GM19023 (cell line): Measurements from ENCODE around the gene F8A2.
"Not testable (repeated sequence)": the region's sequence is repeated elsewhere in the genome, so short reads cannot be mapped to it uniquely, and the experiment has no call there.

Experiments used
- ATAC-seq: cut with Tn5 transposase; IDR thresholded peaks from one replicate; pipeline ENCODE4 v1.9.1; 2021; ENCODE audit warnings: mild to moderate bottlenecking, moderate library complexity; ENCODE audit not compliant: unreplicated experiment

Gene F8A2

GRCh38 chrX:155381843-155382528, at the start of gene F8A2:
Gene F8A2 (plus strand): TSS chrX:155382095. CDS start chrX:155382115, 20 bp downstream.
- peak; percentile 74 for ATAC-seq

- ATAC-seq = no peak
Measured at GRCh38 chrX:155333544-155334100, 48.3 kb upstream of the F8A2 start.

GRCh38 chrX:155334486-155335336, 47.2 kb upstream of the F8A2 start, which contains the start of gene CLIC2:
Gene CLIC2 (minus strand): TSS chrX:155334614. CDS start chrX:155334427, 187 bp downstream.
- peak; percentile 76 for ATAC-seq

- peak; percentile 7 for ATAC-seq
Measured at GRCh38 chrX:155335337-155335712, 46.6 kb upstream of the F8A2 start.

- ATAC-seq = not testable (repeated sequence)
Measured at GRCh38 chrX:155345689-155346088, 36.2 kb upstream of the F8A2 start.

GRCh38 chrX:155349448-155349847, 32.4 kb upstream of the F8A2 start:
- ATAC-seq = not testable (repeated sequence)

- not testable (repeated sequence) for ATAC-seq
Measured at GRCh38 chrX:155363712-155364111, 18.2 kb upstream of the F8A2 start.

- ATAC-seq = peak; percentile 67
Measured at GRCh38 chrX:155373777-155374458, 8.0 kb upstream of the F8A2 start.

- not testable (repeated sequence) for ATAC-seq
Measured at GRCh38 chrX:155379802-155380201, 2.1 kb upstream of the F8A2 start.

- peak; percentile 47 for ATAC-seq
Measured at GRCh38 chrX:155382529-155382967, 653 bp downstream of the F8A2 start.

- ATAC-seq = no peak
Measured at GRCh38 chrX:155389634-155390033, 7.7 kb downstream of the F8A2 start.

GRCh38 chrX:155394747-155395276, 12.9 kb downstream of the F8A2 start:
- ATAC-seq = not testable (repeated sequence)

GRCh38 chrX:155406429-155406828, 24.5 kb downstream of the F8A2 start:
- no peak for ATAC-seq

- ATAC-seq = no peak
Measured at GRCh38 chrX:155417769-155418168, 35.9 kb downstream of the F8A2 start.
